Hepatocyte (in vitro differentiated cells): ENCODE data around the gene NUCB1. TPM values are rescaled to one million over a fixed set of nuclear protein-coding genes. Genes with fewer than 3 reads are reported as not detected.

Source experiments
- DNase-seq: peaks from one replicate; pipeline ENCODE4 v3.0.0-alpha.2; 2016; ENCODE audit warnings: low spot score
- H2AFZ ChIP-seq: fragments of 200-600 bp; sonication (generic); 2 replicates; pipeline ENCODE4 v1.6.0; 2016; ENCODE audit warnings: antibody characterized with exemption, mild to moderate bottlenecking
- H3K27ac ChIP-seq: fragments of 200-600 bp; sonication (generic); 2 replicates; pipeline ENCODE4 v1.5.1; 2016; ENCODE audit warnings: mild to moderate bottlenecking
- H3K27me3 ChIP-seq: fragments of 200-600 bp; sonication (generic); 2 replicates; pipeline ENCODE4 v1.6.1; 2016
- H3K36me3 ChIP-seq: fragments of 200-600 bp; sonication (generic); replicated peaks from 2 replicates; pipeline ENCODE4 v1.5.1; 2016; ENCODE audit warnings: low read depth; ENCODE audit not compliant: insufficient read depth
- H3K4me1 ChIP-seq: fragments of 200-600 bp; sonication (generic); 2 replicates; pipeline ENCODE4 v1.5.1; 2016; ENCODE audit warnings: mild to moderate bottlenecking, moderate library complexity; ENCODE audit not compliant: insufficient read depth
- H3K4me2 ChIP-seq: fragments of 200-600 bp; sonication (generic); 2 replicates; pipeline ENCODE4 v1.6.0; 2016
- H3K4me3 ChIP-seq: fragments of 200-600 bp; sonication (generic); 2 replicates; pipeline ENCODE4 v1.5.1; 2016; ENCODE audit warnings: mild to moderate bottlenecking
- H3K79me2 ChIP-seq: fragments of 200-600 bp; sonication (generic); 2 replicates; pipeline ENCODE4 v1.6.0; 2017; ENCODE audit warnings: mild to moderate bottlenecking
- H3K9me2 ChIP-seq: fragments of 200-600 bp; sonication (generic); replicated peaks from 2 replicates; pipeline ENCODE4 v1.6.0; 2017; ENCODE audit warnings: mild to moderate bottlenecking; ENCODE audit not compliant: insufficient read depth
- H3K9me3 ChIP-seq: fragments of 200-600 bp; sonication (generic); 2 replicates; pipeline ENCODE4 v1.5.1; 2016; ENCODE audit warnings: low read depth, mild to moderate bottlenecking
- H4K20me1 ChIP-seq: fragments of 200-600 bp; sonication (generic); 2 replicates; pipeline ENCODE4 v1.6.0; 2016; ENCODE audit warnings: mild to moderate bottlenecking; ENCODE audit not compliant: insufficient read depth, poor library complexity, severe bottlenecking
- CTCF ChIP-seq: fragments of 200-600 bp; sonication (generic); IDR thresholded peaks from 2 replicates; pipeline ENCODE4 v1.5.1; 2016; ENCODE audit warnings: antibody characterized with exemption, mild to moderate bottlenecking; ENCODE audit not compliant: poor library complexity
- EZH2 ChIP-seq: fragments of 200-600 bp; sonication (generic); IDR thresholded peaks from 2 replicates; pipeline ENCODE4 v1.6.1; 2016; ENCODE audit warnings: antibody characterized with exemption, mild to moderate bottlenecking, borderline replicate concordance
- EZH2phosphoT487 ChIP-seq: fragments of 200-600 bp; sonication (generic); IDR thresholded peaks from one replicate; pipeline ENCODE4 v1.6.1; 2018; ENCODE audit warnings: antibody characterized with exemption, mild to moderate bottlenecking, low read depth, moderate library complexity; ENCODE audit not compliant: unreplicated experiment, severe bottlenecking
- WGBS: methylation state at CpG from one replicate; pipeline ENCODE4 v1.1.6; 2016; ENCODE audit warnings: low lambda C conversion rate; ENCODE audit errors: missing lambda C conversion rate; 5-methylcytosine and 5-hydroxymethylcytosine counted together
- polyA plus RNA-seq: library from polyadenylated mRNA; unstranded; fragments of >200 nt; fragmentation: Nextera tagmentation; extraction: Ambion mirVana; gene quantifications from 2 replicates; pipeline ENCODE4 v1.2.1, GENCODE V29; 2016
- total RNA-seq: library from RNA; depleted of rRNA; stranded (reverse); fragments of >200 nt; gene quantifications from 2 replicates; pipeline ENCODE4 v1.2.3, GENCODE V29; 2014

NUCB1 gene
- total and polyA plus RNA-seq, 2 experiments from 2014 or later = 283 to 339 TPM

- 12% methylated on average over 36 of the region's 36 CpGs for WGBS
These were observed 65.9 kb downstream of the NUCB1 start for GRCh38 chr19:48965806-48966540.

GRCh38 chr19:48966541-48967345, 66.6 kb downstream of the NUCB1 start:
- Histone ChIP-seq H3K9me3 (no peaks in the 10 kb centered on the region), H3K27me3 (no peaks in the 10 kb centered on the region), H4K20me1 (peaks cover 21% of the 10 kb centered on the region), H3K27ac (peak overlapping the region; percentile 83), H3K36me3 (no peaks in the 10 kb centered on the region), H3K9me2 (no peaks in the 10 kb centered on the region), H3K4me3 (peak overlapping the region; percentile 83), H3K79me2 (peaks cover 20% of the 10 kb centered on the region), H3K4me2 (peak overlapping the region; percentile 85), H3K4me1 (peaks cover 26% of the 10 kb centered on the region), H2AFZ (no peak overlapping the region)
- TF ChIP-seq CTCF (no peak), EZH2phosphoT487 (no peak), EZH2 (no peak)
- DNase-seq = no peak
- 84% methylated on average over 10 of the region's 10 CpGs for WGBS

More at GRCh38 chr19:48965806-48966540, 65.9 kb downstream of the NUCB1 start:
- peak overlapping the region; percentile 83 for H3K4me3 ChIP-seq
- no peaks in the 10 kb centered on the region for H3K9me3 ChIP-seq
- peak overlapping the region; percentile 85 for H3K4me2 ChIP-seq
- H3K4me1 ChIP-seq = peaks cover 27% of the 10 kb centered on the region
- H3K27me3 ChIP-seq = no peaks in the 10 kb centered on the region
- H3K27ac ChIP-seq = peak overlapping the region; percentile 83
- TF ChIP-seq EZH2 (no peak), CTCF (no peak), EZH2phosphoT487 (no peak)
- no peaks in the 10 kb centered on the region for H3K36me3 ChIP-seq
- H2AFZ ChIP-seq = no peak overlapping the region
- H3K9me2 ChIP-seq = no peaks in the 10 kb centered on the region
- peaks cover 20% of the 10 kb centered on the region for H3K79me2 ChIP-seq
- peak; percentile 88 for DNase-seq
- peaks cover 21% of the 10 kb centered on the region for H4K20me1 ChIP-seq

- Histone ChIP-seq H3K27ac (peak overlapping the region; percentile 83), H3K9me3 (no peaks in the 10 kb centered on the region), H3K79me2 (peaks cover 20% of the 10 kb centered on the region), H4K20me1 (peaks cover 21% of the 10 kb centered on the region), H3K9me2 (no peaks in the 10 kb centered on the region), H3K4me3 (peak overlapping the region; percentile 83), H3K27me3 (no peaks in the 10 kb centered on the region), H2AFZ (no peak overlapping the region), H3K4me2 (peak overlapping the region; percentile 85), H3K36me3 (no peaks in the 10 kb centered on the region), H3K4me1 (peaks cover 17% of the 10 kb centered on the region)
- peak; percentile 71 for DNase-seq
- 83% methylated on average over 14 of the region's 14 CpGs for WGBS
- TF ChIP-seq EZH2 (no peak), EZH2phosphoT487 (no peak), CTCF (no peak)
These were observed 67.5 kb downstream of the NUCB1 start for GRCh38 chr19:48967346-48968178.
